Measurements from ENCODE around the gene OR5AU1. TPM values are rescaled to one million over a fixed set of nuclear protein-coding genes. Genes with fewer than 3 reads are reported as not detected.
"Not testable (repeated sequence)": the region's sequence is repeated elsewhere in the genome, so short reads cannot be mapped to it uniquely, and the experiment has no call there.

Gene OR5AU1
- total and polyA plus RNA-seq, 2 of the 4 experiments (the other 2 are of a cell fraction) = not detected

- H2AK9ac ChIP-seq (replicated peaks; ENCODE audit: low read depth, low read length, poor library complexity); H4K91ac ChIP-seq (ENCODE audit: insufficient read depth, low read depth, low read length); H3K18ac ChIP-seq (ENCODE audit: low read depth, low read length); H4K8ac ChIP-seq (ENCODE audit: low read depth in 2 of 2, low read length in 2 of 2); H2BK15ac ChIP-seq (ENCODE audit: low read depth, low read length); H3K9me1 ChIP-seq (ENCODE audit: insufficient read depth, low read length); in situ Hi-C loops (cut with MboI; ENCODE audit: low sequenced_read_pairs); dilution Hi-C loops (cut with HindIII; ENCODE audit: low sequenced_read_pairs, unreplicated experiment); H3K9me3 ChIP-seq (ENCODE audit: control insufficient read depth, insufficient read depth, low read length); H3K4ac ChIP-seq (ENCODE audit: low read depth, low read length); intact Hi-C loops (cut with micrococcal nuclease); BruUV-seq (replicated peaks); H3K4me1 ChIP-seq (ENCODE audit: control insufficient read depth, insufficient read depth, low read length); H2AK5ac ChIP-seq (ENCODE audit: low read depth, low read length); H2BK5ac ChIP-seq (ENCODE audit: low read depth, low read length, poor library complexity, severe bottlenecking); H3K9ac ChIP-seq (ENCODE audit: low read depth, low read length); H3K56ac ChIP-seq (ENCODE audit: extremely low read depth, insufficient read depth, low read length); H3K27ac ChIP-seq (ENCODE audit: insufficient read depth, low read length); H2BK20ac ChIP-seq (ENCODE audit: low read depth, low read length); H3K4me2 ChIP-seq (ENCODE audit: low read depth, low read length); POLR2A ChIA-PET (ENCODE audit: unreplicated experiment); H3K14ac ChIP-seq (replicated peaks; ENCODE audit: low read depth, low read length); H3K79me1 ChIP-seq (ENCODE audit: low read depth in 1 of 2, low read length in 2 of 2); DNase-seq; H3K23ac ChIP-seq (ENCODE audit: low read depth, low read length); ATAC-seq (ENCODE audit: low read depth); H4K20me1 ChIP-seq (ENCODE audit: insufficient read depth, low read length); H2AFZ ChIP-seq (replicated peaks; ENCODE audit: low read length, poor library complexity); H3K4me3 ChIP-seq (ENCODE audit: insufficient read depth, low read depth, low read length); H2BK120ac ChIP-seq (ENCODE audit: low read depth, low read length); H4K5ac ChIP-seq (ENCODE audit: low read depth, low read length); H3K36me3 ChIP-seq (ENCODE audit: control insufficient read depth, insufficient read depth, low read length); CTCF ChIA-PET: not testable (repeated sequence)
- WGBS, 2 experiments (ENCODE audit: extremely low coverage in 2 of 2, insufficient read length in 1 of 2) = no CpG with 5 or more reads among the region's 7 CpGs
- peaks cover 15% of the 10 kb centered on the region for H3K27me3 ChIP-seq (ENCODE audit: control insufficient read depth, insufficient read depth, low read length)
Observed at GRCh38 chr14:21165002-21165605, 9.2 kb upstream of the OR5AU1 start.
